GM12878 (cell line): ENCODE data around the gene UROC1.

ENCODE experiments used
- BCLAF1 ChIP-seq: fragments of 450-650 bp; IDR thresholded peaks from 2 replicates; pipeline ENCODE4 v1.6.1; 2017; ENCODE audit warnings: antibody characterized with exemption, mild to moderate bottlenecking, moderate library complexity
- CHD1 ChIP-seq: IDR thresholded peaks from 2 replicates; pipeline ENCODE4 v1.6.1; 2012; ENCODE audit warnings: low read depth, low read length, improper control_type of control experiment
- CTCF ChIP-seq, 3 experiments: IDR thresholded peaks in 2 of 3; conservative IDR thresholded peaks in 1 of 3; 2 replicates each; pipeline ENCODE4 v1.5.1; 2011; ENCODE audit warnings: low read depth in 3 of 3, low read length in 3 of 3, mild to moderate bottlenecking in 3 of 3, control low read depth in 2 of 3, moderate library complexity in 2 of 3, inconsistent platforms in 1 of 3, mixed read lengths in 1 of 3; ENCODE audit not compliant: control insufficient read depth in 2 of 3, insufficient read depth in 1 of 3; ENCODE audit errors: extremely low read depth in 1 of 3
- FOS ChIP-seq: IDR thresholded peaks from 3 replicates; pipeline ENCODE4 v1.6.1; 2011; ENCODE audit warnings: borderline replicate concordance; ENCODE audit not compliant: insufficient read length; ENCODE audit errors: extremely low read depth
- IRF3 ChIP-seq: fragments of 450-650 bp; IDR thresholded peaks from 2 replicates; pipeline ENCODE4 v1.6.1; 2014; ENCODE audit warnings: mild to moderate bottlenecking
- MAX ChIP-seq: IDR thresholded peaks from 2 replicates; pipeline ENCODE4 v1.6.1; 2012; ENCODE audit warnings: low read depth, low read length, improper control_type of control experiment
- MEF2A ChIP-seq: IDR thresholded peaks from 2 replicates; pipeline ENCODE4 v1.6.1; 2011; ENCODE audit warnings: low read depth, mild to moderate bottlenecking, low read length, moderate library complexity; ENCODE audit not compliant: insufficient read depth
- NFXL1 ChIP-seq: fragments of 450-650 bp; IDR thresholded peaks from 2 replicates; pipeline ENCODE4 v1.6.1; 2017; ENCODE audit warnings: antibody characterized with exemption, mild to moderate bottlenecking, borderline replicate concordance
- POLR2A ChIP-seq: IDR thresholded peaks from 2 replicates; pipeline ENCODE4 v1.6.1; 2011; ENCODE audit warnings: low read depth, mild to moderate bottlenecking, low read length
- RAD21 ChIP-seq: IDR thresholded peaks from 2 replicates; pipeline ENCODE4 v1.6.1; 2011; ENCODE audit warnings: mild to moderate bottlenecking, low read depth, low read length, moderate library complexity; ENCODE audit not compliant: insufficient read depth
- ZNF592 ChIP-seq: fragments of 450-650 bp; IDR thresholded peaks from 2 replicates; pipeline ENCODE4 v1.6.1; 2017; ENCODE audit warnings: mild to moderate bottlenecking, moderate library complexity
- TF ChIP-seq, protein P1 (sequence below): IDR thresholded peaks from 2 replicates; pipeline ENCODE4 v1.6.1; 2012; ENCODE audit warnings: low read depth, low read length, improper control_type of control experiment

DNA sequence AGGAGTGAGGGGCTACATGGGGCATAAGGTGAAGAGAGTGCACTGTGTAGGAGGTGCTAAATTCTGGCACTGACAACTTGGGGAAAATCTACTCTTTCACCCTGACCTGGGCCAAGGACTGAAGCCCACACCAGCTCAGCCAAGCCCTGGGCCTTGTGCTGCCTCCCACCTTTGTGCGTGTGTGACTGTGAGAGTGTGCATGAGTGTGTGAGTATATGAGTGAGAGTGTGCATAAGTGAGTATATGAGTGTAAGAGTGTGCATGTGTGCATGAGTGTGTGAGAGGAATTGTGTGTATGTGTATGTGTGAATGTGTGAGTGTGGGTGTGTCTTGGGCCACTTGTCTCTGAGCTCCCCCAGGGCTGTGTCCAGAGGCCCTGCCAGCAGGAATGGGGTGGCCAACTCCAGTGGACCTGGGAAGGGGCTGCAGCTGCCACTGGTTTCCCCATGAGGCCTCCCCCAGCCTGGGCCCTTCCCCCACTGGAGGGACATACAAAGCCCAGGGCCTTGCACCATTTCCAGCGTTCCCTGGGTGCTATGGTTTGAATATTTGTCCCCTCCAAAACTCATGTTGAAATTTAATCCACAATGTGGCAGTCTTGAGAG lies 26.0 kb upstream of the UROC1 start:
- no peak for TF ChIP-seq MEF2A
- no peak for TF ChIP-seq ZNF592
- TF ChIP-seq, protein P1, sequence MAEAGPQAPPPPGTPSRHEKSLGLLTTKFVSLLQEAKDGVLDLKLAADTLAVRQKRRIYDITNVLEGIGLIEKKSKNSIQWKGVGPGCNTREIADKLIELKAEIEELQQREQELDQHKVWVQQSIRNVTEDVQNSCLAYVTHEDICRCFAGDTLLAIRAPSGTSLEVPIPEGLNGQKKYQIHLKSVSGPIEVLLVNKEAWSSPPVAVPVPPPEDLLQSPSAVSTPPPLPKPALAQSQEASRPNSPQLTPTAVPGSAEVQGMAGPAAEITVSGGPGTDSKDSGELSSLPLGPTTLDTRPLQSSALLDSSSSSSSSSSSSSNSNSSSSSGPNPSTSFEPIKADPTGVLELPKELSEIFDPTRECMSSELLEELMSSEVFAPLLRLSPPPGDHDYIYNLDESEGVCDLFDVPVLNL: no peak
- no peak for TF ChIP-seq CTCF (IDR thresholded peaks at IDR 0.05 in 2 of 3, conservative IDR thresholded peaks at IDR 0.05 in 1 of 3; ENCODE audit: control insufficient read depth in 2 of 3, extremely low read depth in 1 of 3, insufficient read depth in 1 of 3, low read depth in 3 of 3, low read length in 3 of 3)
- no peak for TF ChIP-seq MAX
- no peak for TF ChIP-seq POLR2A
- TF ChIP-seq IRF3: no peak
- no peak for TF ChIP-seq RAD21
- no peak for TF ChIP-seq CHD1
- TF ChIP-seq FOS: no peak
- TF ChIP-seq NFXL1: no peak
- TF ChIP-seq BCLAF1: no peak
